GM21825 (cell line): Measurements from ENCODE around the gene SGSM1.

Experiments
- ATAC-seq: cut with Tn5 transposase; IDR thresholded peaks from one replicate; pipeline ENCODE4 v1.9.1; 2021; ENCODE audit warnings: mild to moderate bottlenecking, moderate library complexity; ENCODE audit not compliant: unreplicated experiment

Gene SGSM1

DNA sequence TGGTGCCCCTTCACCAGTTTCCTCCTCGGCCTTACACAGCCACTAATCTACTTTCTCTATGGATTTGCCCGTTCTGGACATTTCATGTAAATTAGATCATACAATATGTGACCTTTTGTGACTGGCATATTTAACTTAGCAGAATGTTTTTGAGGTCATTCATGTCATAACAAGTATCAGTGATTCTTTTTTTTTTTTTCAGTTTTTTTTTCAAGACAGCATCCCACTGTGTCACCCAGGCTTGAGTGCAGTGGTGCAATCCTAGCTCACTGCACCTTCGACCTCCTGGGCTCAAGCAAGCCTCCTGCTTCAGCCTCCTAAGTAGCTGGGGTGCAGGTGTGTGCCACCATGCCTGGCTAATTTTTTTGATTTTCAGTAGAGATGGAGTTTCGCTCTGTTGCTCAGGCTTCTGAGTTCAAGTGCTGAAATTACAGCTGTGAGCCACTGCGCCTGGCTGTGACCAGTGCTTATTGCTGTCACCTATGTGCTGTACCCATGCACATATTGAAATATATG is 169.2 kb downstream of the SGSM1 start:
- ATAC-seq, result no peak

DNA sequence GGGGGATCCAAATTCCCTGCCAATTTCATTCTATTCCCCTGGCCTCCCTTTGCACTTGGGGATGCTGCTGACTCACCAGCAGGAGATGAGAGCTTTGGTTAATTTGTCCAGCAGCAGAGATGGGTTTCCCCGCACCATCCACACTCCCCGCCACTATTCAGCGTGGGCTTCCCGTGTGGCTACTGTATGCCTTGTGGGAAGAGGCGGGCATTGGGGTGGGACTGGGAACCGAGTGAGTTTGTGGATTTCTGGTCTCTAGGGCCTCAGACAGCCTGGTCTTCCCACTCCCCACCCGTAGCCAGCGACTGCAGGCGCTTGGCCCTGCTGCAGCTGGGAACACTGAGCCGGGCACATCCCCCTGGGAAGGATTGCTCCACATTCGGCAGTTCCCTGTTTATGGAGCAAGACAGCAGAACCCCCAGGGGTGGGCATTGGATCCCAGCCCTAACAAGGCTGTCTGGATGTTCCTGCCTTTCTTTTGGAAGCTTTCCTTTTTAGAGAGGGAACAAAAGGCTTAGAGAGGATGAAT is 169.9 kb downstream of the SGSM1 start:
- no peak for ATAC-seq

DNA sequence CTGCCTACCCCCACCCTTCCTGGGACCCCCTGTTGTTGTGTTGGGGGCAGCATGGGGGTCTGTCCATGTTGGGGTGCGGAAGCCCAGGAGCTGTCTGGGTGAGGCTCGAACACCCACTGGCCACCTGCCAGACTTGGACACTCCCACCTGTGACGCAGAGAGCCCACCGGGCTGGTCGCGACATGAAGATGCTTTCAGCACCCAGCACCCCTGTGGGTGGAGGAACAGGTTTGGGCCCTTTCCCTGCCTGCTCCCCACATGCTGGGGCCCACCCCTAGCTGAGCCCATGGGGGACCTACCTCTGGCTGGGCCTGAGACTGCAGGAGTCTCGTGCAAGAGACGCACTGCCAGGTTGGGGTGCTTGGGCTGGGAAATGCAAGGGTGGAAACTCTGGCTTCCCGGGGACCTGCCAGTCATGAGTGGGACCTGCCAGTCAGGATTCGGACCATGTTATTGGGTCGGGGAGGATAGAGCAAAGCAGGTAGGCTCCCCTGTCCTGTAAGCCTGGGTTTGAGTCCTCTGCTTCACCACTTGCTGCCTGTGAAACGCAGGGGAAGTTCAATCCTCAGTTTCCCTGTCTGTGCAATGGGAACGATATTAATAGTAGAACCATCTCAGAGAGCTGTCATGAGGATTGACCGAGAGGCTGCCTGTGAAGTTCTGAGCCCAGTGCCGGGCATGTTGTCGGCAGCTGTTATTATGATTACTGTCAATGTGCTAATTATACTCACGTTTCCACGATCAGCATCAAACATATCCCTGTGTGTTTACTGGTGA is 170.6 kb downstream of the SGSM1 start:
- ATAC-seq, result no peak
